Liver (tissue), 9 donors: ENCODE measurements around the gene CZIB. TPM values are rescaled to one million over a fixed set of nuclear protein-coding genes. Genes with fewer than 3 reads are reported as not detected.
A peak's percentile ranks its signal among the peaks of the same experiment; 100 is the strongest.

Experiments used
- DNase-seq: peaks from one replicate; pipeline ENCODE4 v3.0.0-alpha.2; 2017; ENCODE audit warnings: low spot score
- H3K27ac ChIP-seq, 2 donors: one replicate each; pipeline ENCODE4 v1.7.0; 2013; ENCODE audit warnings: inconsistent platforms in 2 of 2, low read length in 2 of 2, control low read depth in 1 of 2, low read depth in 1 of 2, mild to moderate bottlenecking in 1 of 2
- H3K27me3 ChIP-seq, 4 donors: one replicate each; pipeline versions ENCODE4 v1.6.1 to v1.7.0; 2013; ENCODE audit warnings: low read length in 3 of 4, inconsistent platforms in 1 of 4, mild to moderate bottlenecking in 1 of 4, moderate library complexity in 1 of 4; ENCODE audit not compliant: control insufficient read depth in 4 of 4, insufficient read depth in 4 of 4
- H3K36me3 ChIP-seq, 4 donors: one replicate each; pipeline versions ENCODE4 v1.6.1 to v1.7.0; 2013; ENCODE audit warnings: low read length in 3 of 4, mild to moderate bottlenecking in 3 of 4, low read depth in 1 of 4, moderate library complexity in 1 of 4; ENCODE audit not compliant: control insufficient read depth in 4 of 4, insufficient read depth in 3 of 4
- H3K4me1 ChIP-seq, 4 donors: one replicate each; pipeline versions ENCODE4 v1.6.1 to v1.7.0; 2013; ENCODE audit warnings: low read length in 3 of 4, mild to moderate bottlenecking in 3 of 4, moderate library complexity in 1 of 4; ENCODE audit not compliant: control insufficient read depth in 4 of 4, insufficient read depth in 4 of 4
- H3K4me3 ChIP-seq, 3 donors: one replicate each; pipeline versions ENCODE4 v1.6.1 to v1.7.0; 2013; ENCODE audit warnings: low read length in 3 of 3, control low read depth in 1 of 3, low read depth in 1 of 3, mild to moderate bottlenecking in 1 of 3
- H3K9ac ChIP-seq, 2 donors: one replicate each; pipeline ENCODE4 v1.7.0; 2013; ENCODE audit warnings: low read length in 2 of 2, mild to moderate bottlenecking in 2 of 2, moderate library complexity in 2 of 2, control low read depth in 1 of 2, low read depth in 1 of 2
- H3K9me3 ChIP-seq, 4 donors: one replicate each; pipeline versions ENCODE4 v1.6.1 to v1.7.0; 2013; ENCODE audit warnings: low read length in 3 of 4; ENCODE audit not compliant: control insufficient read depth in 4 of 4
- ATF3 ChIP-seq: IDR thresholded peaks from 2 replicates; pipeline ENCODE4 v1.6.1; 2016; ENCODE audit warnings: antibody characterized with exemption
- EGR1 ChIP-seq, 2 donors: IDR thresholded peaks; 2 replicates each; pipeline ENCODE4 v1.6.1; 2016 to 2018; ENCODE audit warnings: antibody characterized with exemption in 2 of 2, low read depth in 2 of 2
- FOXA1 ChIP-seq: IDR thresholded peaks from 2 replicates; pipeline ENCODE4 v1.6.1; 2016; ENCODE audit warnings: antibody characterized with exemption
- GABPA ChIP-seq, 2 donors: IDR thresholded peaks in 1 of 2; conservative IDR thresholded peaks in 1 of 2; 2 replicates each; pipeline ENCODE4 v1.6.1; 2016; ENCODE audit warnings: antibody characterized with exemption in 2 of 2, mild to moderate bottlenecking in 1 of 2, moderate library complexity in 1 of 2
- HNF4A ChIP-seq, 2 donors: conservative IDR thresholded peaks; 2 replicates each; pipeline ENCODE4 v1.6.1; 2016; ENCODE audit warnings: antibody characterized with exemption in 2 of 2, mild to moderate bottlenecking in 2 of 2
- JUND ChIP-seq, 2 donors: IDR thresholded peaks; 2 replicates each; pipeline ENCODE4 v1.6.1; 2016; ENCODE audit warnings: antibody characterized with exemption in 2 of 2
- NR2F2 ChIP-seq: IDR thresholded peaks from 2 replicates; pipeline ENCODE4 v1.6.1; 2016; ENCODE audit warnings: antibody characterized with exemption
- RAD21 ChIP-seq, 2 donors: IDR thresholded peaks; 2 replicates each; pipeline ENCODE4 v1.6.1; 2016; ENCODE audit warnings: antibody characterized with exemption in 2 of 2, mild to moderate bottlenecking in 2 of 2
- REST ChIP-seq: IDR thresholded peaks from 2 replicates; pipeline ENCODE4 v1.6.1; 2016; ENCODE audit warnings: antibody characterized with exemption, mild to moderate bottlenecking
- RXRA ChIP-seq, 2 donors: IDR thresholded peaks; 2 replicates each; pipeline ENCODE4 v1.6.1; 2017 to 2018; ENCODE audit warnings: antibody characterized with exemption in 2 of 2, mild to moderate bottlenecking in 1 of 2
- SP1 ChIP-seq: IDR thresholded peaks from 2 replicates; pipeline ENCODE4 v1.6.1; 2018; ENCODE audit warnings: antibody characterized with exemption, mild to moderate bottlenecking
- TAF1 ChIP-seq: conservative IDR thresholded peaks from 2 replicates; pipeline ENCODE4 v1.6.1; 2016; ENCODE audit warnings: antibody characterized with exemption, mild to moderate bottlenecking
- YY1 ChIP-seq: IDR thresholded peaks from 2 replicates; pipeline ENCODE4 v1.6.1; 2016; ENCODE audit warnings: antibody characterized with exemption, mild to moderate bottlenecking
- ZBTB33 ChIP-seq: IDR thresholded peaks from 2 replicates; pipeline ENCODE4 v1.6.1; 2016; ENCODE audit warnings: antibody characterized with exemption
- WGBS: extraction: QIAGEN DNeasy Blood & Tissue Kit; methylation state at CpG from one replicate; pipeline ENCODE4 v1.1.7; 2013; 5-methylcytosine and 5-hydroxymethylcytosine counted together
- polyA plus RNA-seq, 2 donors: library from polyadenylated mRNA; stranded (reverse) in 1 of 2; unstranded in 1 of 2; fragments of 200-250 nt in 1 of 2; fragments of >200 nt in 1 of 2; fragmentation: Nextera tagmentation in 1 of 2; extraction: Ambion mirVana in 1 of 2; gene quantifications; one replicate each; pipeline versions ENCODE4 v1.2.1 to v1.2.3, GENCODE V29; 2013 to 2015
- total RNA-seq, 2 donors: library from RNA; depleted of rRNA; stranded (reverse); fragments of >200 nt; gene quantifications; one replicate each; pipeline ENCODE4 v1.2.3, GENCODE V29; 2014
- TF ChIP-seq, protein P1 (sequence below): IDR thresholded peaks from 2 replicates; pipeline ENCODE4 v1.6.1; 2016; ENCODE audit warnings: antibody characterized with exemption
- TF ChIP-seq, protein P2 (sequence below): fragments of 150-350 bp; IDR thresholded peaks from 2 replicates; pipeline ENCODE4 v1.5.1; 2017; ENCODE audit warnings: improper control_type of control experiment, low read depth, low read length; ENCODE audit not compliant: missing input control
- donor health status: healthy.
- donor health status: healthy.
- donor health status: healthy.
- donor health status: healthy.
- donor health status: healthy.

The CZIB gene
- total RNA-seq (10 to 100 TPM; 19.8 to 29.8 TPM), polyA plus RNA-seq (10 to 100 TPM; 20.9 to 32.3 TPM)

DNA sequence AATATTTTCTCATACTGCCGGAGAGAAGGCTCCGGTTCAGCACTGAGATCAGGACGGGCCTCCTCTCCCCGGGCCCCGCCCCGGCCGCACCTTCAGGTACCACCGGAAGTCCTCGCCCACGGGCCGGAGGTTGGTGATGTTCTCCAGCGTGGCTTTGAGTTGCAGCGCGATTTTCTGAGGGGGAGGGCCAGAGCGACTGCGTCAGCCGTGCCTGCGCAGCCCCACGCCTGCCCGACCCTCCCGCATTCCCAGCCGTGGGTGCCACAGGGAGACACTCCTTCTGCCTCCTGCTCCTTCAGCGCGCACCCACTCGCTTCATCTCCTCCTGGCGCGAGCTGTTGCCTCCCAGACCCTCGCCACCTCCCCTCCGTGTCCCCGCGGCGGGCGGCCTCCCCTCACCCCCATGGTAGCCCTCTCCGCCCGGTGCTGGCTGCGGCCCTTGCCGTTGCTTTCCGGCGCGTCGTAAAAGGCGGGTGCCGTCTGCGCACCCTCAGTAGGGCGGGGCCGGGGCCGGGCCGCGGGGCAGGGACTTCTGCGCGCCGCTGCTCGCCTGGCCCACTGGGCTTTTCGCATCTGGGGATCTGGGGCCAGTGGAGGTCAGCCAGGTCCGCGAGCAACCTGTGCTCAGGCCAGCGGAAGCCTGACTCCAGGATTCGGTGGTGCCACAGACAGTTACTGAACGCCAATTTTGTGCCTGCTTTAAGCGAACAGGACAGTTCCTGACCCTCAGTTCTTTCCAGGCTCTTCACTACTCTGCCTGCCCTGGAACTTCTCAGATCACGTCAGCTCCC is at the start of gene CZIB:
TSS of gene CZIB (minus strand) at position 464 of the 791 bp plus-strand sequence. CDS start at position 405, 59 bp downstream.
- Histone ChIP-seq H3K27ac (peak within 1 kb of the TSS; percentile 98 to 99), H3K27me3 (no peaks in the 10 kb centered on the region), H3K9me3 (no peaks in the 10 kb centered on the region), H3K9ac (peak within 1 kb of the TSS; percentile 61 to 73), H3K4me1 (peaks cover 7 to 16% (median 14%) of the 10 kb centered on the region in 4 donors), H3K36me3 (peaks cover 0 to 9% (median 1%) of the 10 kb centered on the region in 4 donors), H3K4me3 (peak within 1 kb of the TSS; percentile 76 to 93 (median 85))
- DNase-seq, result peak; percentile 95
- WGBS, result under 1% methylated on average over 61 of the region's 61 CpGs
- TF ChIP-seq NR2F2 (peak; percentile 37), SP1 (peak; percentile 34), JUND (IDR thresholded peaks at IDR 0.05) (peak; percentile 17 to 19), RXRA (IDR thresholded peaks at IDR 0.05) (peak; percentile 36 to 50), RAD21 (IDR thresholded peaks at IDR 0.05) (peak in 1 of 2 donors; percentile 10), REST (peak; percentile 98), FOXA1 (no peak), YY1 (peak; percentile 81), TAF1 (peak; percentile 44), ATF3 (no peak), HNF4A (conservative IDR thresholded peaks at IDR 0.05) (no peak), EGR1 (IDR thresholded peaks at IDR 0.05; ENCODE audit: low read depth in 2 of 2) (peak; percentile 85), GABPA (IDR thresholded peaks at IDR 0.05 in 1 of 2, conservative IDR thresholded peaks at IDR 0.05 in 1 of 2) (peak; percentile 69 to 88), ZBTB33 (peak; percentile 61)
- TF ChIP-seq, protein P1, sequence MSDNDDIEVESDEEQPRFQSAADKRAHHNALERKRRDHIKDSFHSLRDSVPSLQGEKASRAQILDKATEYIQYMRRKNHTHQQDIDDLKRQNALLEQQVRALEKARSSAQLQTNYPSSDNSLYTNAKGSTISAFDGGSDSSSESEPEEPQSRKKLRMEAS, result peak; percentile 52
- TF ChIP-seq, protein P2, sequence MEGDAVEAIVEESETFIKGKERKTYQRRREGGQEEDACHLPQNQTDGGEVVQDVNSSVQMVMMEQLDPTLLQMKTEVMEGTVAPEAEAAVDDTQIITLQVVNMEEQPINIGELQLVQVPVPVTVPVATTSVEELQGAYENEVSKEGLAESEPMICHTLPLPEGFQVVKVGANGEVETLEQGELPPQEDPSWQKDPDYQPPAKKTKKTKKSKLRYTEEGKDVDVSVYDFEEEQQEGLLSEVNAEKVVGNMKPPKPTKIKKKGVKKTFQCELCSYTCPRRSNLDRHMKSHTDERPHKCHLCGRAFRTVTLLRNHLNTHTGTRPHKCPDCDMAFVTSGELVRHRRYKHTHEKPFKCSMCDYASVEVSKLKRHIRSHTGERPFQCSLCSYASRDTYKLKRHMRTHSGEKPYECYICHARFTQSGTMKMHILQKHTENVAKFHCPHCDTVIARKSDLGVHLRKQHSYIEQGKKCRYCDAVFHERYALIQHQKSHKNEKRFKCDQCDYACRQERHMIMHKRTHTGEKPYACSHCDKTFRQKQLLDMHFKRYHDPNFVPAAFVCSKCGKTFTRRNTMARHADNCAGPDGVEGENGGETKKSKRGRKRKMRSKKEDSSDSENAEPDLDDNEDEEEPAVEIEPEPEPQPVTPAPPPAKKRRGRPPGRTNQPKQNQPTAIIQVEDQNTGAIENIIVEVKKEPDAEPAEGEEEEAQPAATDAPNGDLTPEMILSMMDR, result no peak
